Right ventricle myocardium superior (tissue), 1 donor: ENCODE results near the gene COX10. TPM values are rescaled to one million over a fixed set of nuclear protein-coding genes. Genes with fewer than 3 reads are reported as not detected.
A peak's percentile ranks its signal among the peaks of the same experiment; 100 is the strongest.
"Not testable (repeated sequence)": the region's sequence is repeated elsewhere in the genome, so short reads cannot be mapped to it uniquely, and the experiment has no call there.

ENCODE experiments used
- ATAC-seq: fragments of 200-7000 bp; cut with Tn5 transposase; one replicate; pipeline ENCODE4 v1.9.1; 2020; ENCODE audit warnings: mild to moderate bottlenecking; ENCODE audit not compliant: poor library complexity
- DNase-seq: peaks from one replicate; pipeline ENCODE4 v3.0.0-alpha.2; 2020
- intact Hi-C: fragments of 100-400 bp; cut with DNase I; formaldehyde crosslinking; loops from one replicate; pipeline ENCODE4 v1.11.2; 2022
- total RNA-seq: library from RNA; stranded (reverse); fragmentation: NEBNext Ultra II Directional; extraction: Animal tissue kit (Norgen Biotek cat#: 25700); gene quantifications from one replicate; pipeline ENCODE4 v1.2.1, GENCODE V29; 2021
- donor health status: DM: no; HTN: yes; CAD: no; lungs with severe emphysema.

Gene COX10
- total RNA-seq, 1 donor from 2014 or later = 39.4 TPM

- intact Hi-C loops = no loop called here
- ATAC-seq = peak; percentile 93
- peak; percentile 60 for DNase-seq
These were observed 83.4 kb downstream of the COX10 start for GRCh38 chr17:14152721-14153120.

- peak; percentile 54 for ATAC-seq
- intact Hi-C loops = no loop called here
- no peak for DNase-seq
These were observed 84.1 kb downstream of the COX10 start for GRCh38 chr17:14153374-14153773.

DNA sequence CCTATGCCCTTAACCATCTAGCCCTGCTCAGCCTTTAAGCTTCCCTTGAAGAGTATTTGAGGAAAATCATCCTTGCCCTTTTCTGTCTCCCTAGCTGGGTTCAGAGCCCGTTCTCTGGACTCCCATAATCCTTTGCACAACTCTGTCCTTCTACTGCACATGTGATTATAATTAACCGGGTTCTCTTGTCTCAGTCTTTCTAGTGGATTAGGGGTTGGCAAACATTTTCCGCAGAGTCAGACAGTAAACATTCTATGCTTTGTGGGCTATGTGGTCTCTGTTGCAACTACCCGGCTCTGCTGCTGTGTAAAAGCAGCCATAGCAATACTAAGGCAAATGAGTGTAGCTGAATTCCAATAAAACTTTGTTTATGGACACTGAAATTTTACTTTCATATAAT lies 87.4 kb downstream of the COX10 start:
- intact Hi-C loops = no loop called here
- no peak for DNase-seq
- ATAC-seq = no peak

DNA sequence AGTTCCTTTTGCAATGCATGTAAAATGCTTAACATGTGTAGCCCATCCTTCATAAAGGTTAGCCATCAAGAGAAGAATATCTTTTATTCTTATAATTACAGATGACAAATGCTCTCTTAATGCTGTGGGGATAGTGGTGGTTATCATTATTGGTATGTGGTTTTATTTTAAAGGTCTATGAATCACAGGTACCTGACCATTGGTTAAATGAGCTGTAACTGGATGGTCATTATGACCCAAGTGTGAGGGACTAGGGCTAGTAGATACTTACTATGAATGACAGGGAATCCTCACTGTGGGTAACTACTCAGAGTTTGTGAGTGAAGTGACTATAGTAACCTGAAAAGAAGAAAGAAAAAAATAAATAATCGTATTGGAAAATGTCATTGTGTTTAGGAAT lies 88.5 kb downstream of the COX10 start:
- ATAC-seq = no peak
- DNase-seq = no peak
- intact Hi-C loops = no loop called here

DNA sequence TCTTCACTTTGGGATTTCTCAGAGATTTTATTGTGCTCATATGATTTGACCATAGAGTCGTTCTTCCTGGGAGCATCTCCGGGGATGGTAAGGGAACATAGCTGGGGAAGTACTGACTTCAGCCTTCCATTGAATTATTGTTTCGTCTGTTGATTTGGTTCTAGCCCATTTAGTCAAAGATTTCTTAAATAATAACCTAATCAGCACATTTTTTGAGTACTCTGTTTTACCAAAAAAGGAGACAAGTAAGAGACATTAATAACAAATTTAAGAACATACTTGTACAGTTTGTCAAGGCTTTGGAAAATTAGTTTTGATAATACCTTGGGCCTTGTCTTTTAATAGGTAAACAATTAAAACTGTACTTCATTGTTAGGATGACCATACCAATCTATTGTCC lies 89.4 kb downstream of the COX10 start:
- intact Hi-C loops = no loop called here
- ATAC-seq (no peak), DNase-seq (no peak)

DNA sequence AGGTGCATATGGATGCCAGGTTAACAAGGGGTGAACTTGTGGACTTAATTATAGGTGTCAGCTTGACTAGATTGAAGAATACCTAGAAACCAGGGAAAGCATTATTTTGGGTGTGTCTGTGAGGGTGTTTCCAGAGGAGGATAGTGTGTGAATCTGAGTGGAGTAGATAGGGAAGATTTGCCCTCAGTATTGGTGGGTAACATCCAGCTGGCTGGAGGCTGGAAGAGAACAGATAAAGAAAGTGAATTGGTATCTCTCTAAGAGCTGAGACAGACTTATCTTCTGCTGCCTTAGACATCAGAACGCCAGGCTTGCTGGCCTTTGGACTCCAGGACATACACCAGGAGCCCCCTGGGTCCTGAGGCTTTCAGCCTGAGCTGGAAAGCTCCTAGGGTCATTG lies 92.1 kb downstream of the COX10 start:
- intact Hi-C loops = no loop called here
- DNase-seq (no peak), ATAC-seq (no peak)

- DNase-seq = no peak
- ATAC-seq = no peak
- intact Hi-C loops = no loop called here
These were observed 96.3 kb downstream of the COX10 start for GRCh38 chr17:14165616-14166015.

DNA sequence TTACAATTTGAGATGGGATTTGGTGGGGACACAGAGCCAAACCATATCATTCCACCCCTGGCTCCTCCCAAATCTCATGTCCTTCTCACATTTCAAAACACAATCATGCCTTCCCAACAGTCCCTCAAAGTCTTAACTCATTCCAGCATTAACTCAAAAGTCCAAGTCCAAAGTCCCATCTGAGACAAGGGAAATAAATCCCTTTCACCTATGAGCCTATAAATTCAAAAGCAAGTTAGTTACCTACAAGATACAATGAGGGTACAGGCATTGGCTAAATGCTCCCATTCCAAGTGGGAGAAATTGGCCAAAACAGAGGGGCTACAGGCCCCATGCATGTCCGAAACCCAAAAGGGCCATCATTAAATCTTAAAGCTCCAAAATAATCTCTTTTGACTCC lies 98.5 kb downstream of the COX10 start:
- DNase-seq, ATAC-seq, intact Hi-C loops: not testable (repeated sequence)

GRCh38 chr17:14168582-14168981 lies 99.3 kb downstream of the COX10 start:
- no peak for ATAC-seq
- intact Hi-C loops = no loop called here
- no peak for DNase-seq

- intact Hi-C loops = no loop called here
These were observed 100.0 kb downstream of the COX10 start for GRCh38 chr17:14169287-14169686.

GRCh38 chr17:14169901-14170300 lies 100.6 kb downstream of the COX10 start:
- ATAC-seq = no peak
- no peak for DNase-seq
- intact Hi-C loops = no loop called here

More at GRCh38 chr17:14169287-14169686, 100.0 kb downstream of the COX10 start:
- no peak for DNase-seq
- no peak for ATAC-seq

DNA sequence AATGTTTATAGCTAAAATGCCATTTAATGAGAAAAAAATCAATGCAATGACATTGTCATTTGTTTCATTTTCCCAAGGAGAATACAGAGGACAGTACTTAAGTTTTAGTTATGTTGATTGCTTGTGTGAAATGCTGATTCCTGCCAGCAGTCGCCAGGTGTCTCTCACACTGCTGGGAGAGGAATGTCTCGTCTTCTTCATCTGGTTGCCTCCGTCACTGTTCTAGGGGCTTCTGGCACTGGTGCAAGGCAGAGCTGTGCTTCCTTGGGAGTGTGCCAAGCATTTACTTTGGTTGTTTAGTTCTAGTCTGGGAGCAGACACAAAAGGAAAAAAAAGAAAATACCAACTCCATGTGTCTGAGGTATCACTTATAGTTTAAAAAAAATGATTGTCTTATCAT lies 107.7 kb downstream of the COX10 start:
- ATAC-seq, DNase-seq, intact Hi-C loops: not testable (repeated sequence)

GRCh38 chr17:14177801-14178200 lies 108.5 kb downstream of the COX10 start:
- intact Hi-C loops, DNase-seq: not testable (repeated sequence)
- ATAC-seq = peak; percentile 83

- intact Hi-C loops, DNase-seq, ATAC-seq: not testable (repeated sequence)
These were observed 110.6 kb downstream of the COX10 start for GRCh38 chr17:14179951-14180350.

GRCh38 chr17:14182084-14182483 lies 112.8 kb downstream of the COX10 start:
- intact Hi-C loops, ATAC-seq, DNase-seq: not testable (repeated sequence)

DNA sequence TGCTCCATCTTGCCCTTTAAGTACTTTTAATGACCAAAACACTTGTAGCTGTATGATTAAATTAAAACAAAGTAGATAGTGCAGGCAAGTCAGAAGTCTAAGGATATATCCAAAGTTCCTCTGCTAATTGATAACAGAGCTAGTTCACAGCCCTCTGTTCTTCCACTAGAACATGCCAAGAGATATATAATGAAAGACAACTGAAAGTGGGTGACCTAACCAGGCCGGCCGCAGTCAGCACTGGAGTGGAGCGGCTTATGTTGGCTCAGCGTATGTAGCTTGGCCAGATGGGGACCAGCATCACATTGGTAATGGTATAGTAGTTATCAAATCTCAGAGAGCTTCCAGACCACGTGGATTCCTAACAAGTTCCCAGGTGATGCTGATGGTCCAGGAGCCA lies 115.2 kb downstream of the COX10 start:
- intact Hi-C loops, DNase-seq: not testable (repeated sequence)
- peak; percentile 73 for ATAC-seq

GRCh38 chr17:14186443-14186842 lies 117.1 kb downstream of the COX10 start:
- ATAC-seq, intact Hi-C loops, DNase-seq: not testable (repeated sequence)

DNA sequence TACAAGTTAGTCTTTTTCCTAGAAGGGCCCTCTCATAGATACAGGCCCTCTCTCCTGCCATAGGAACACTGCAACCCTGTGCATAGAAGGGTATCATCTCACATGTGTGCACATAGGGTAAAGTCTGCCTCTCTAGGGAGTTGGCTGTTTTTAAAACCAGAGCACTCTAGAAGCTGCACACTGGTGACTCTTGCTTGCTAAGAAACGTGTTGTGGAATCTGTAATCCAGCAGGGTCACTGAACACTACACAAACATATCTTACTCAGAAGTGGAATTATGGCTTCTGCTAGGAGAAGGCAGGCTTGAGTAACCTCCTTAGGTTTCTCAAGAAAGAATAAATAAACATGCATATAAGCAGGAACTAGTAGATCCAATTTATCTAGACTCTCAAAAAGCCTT lies 121.5 kb downstream of the COX10 start:
- intact Hi-C loops, ATAC-seq, DNase-seq: not testable (repeated sequence)

- ATAC-seq, intact Hi-C loops: not testable (repeated sequence)
These were observed 122.2 kb downstream of the COX10 start for GRCh38 chr17:14191469-14191868.

GRCh38 chr17:14192039-14192438 lies 122.7 kb downstream of the COX10 start:
- ATAC-seq, intact Hi-C loops, DNase-seq: not testable (repeated sequence)

More at GRCh38 chr17:14191469-14191868, 122.2 kb downstream of the COX10 start:
- DNase-seq = not testable (repeated sequence)
